HG03558 (cell line): Measurements from ENCODE around the gene MXRA7.
"Not testable (repeated sequence)": the region's sequence is repeated elsewhere in the genome, so short reads cannot be mapped to it uniquely, and the experiment has no call there.

Experiments
- ATAC-seq: cut with Tn5 transposase; IDR thresholded peaks from one replicate; pipeline ENCODE4 v1.9.1; 2021; ENCODE audit warnings: moderate number of reproducible peaks; ENCODE audit not compliant: unreplicated experiment; ENCODE audit errors: extremely low read depth

MXRA7 gene, protein sequence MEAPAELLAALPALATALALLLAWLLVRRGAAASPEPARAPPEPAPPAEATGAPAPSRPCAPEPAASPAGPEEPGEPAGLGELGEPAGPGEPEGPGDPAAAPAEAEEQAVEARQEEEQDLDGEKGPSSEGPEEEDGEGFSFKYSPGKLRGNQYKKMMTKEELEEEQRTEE

DNA sequence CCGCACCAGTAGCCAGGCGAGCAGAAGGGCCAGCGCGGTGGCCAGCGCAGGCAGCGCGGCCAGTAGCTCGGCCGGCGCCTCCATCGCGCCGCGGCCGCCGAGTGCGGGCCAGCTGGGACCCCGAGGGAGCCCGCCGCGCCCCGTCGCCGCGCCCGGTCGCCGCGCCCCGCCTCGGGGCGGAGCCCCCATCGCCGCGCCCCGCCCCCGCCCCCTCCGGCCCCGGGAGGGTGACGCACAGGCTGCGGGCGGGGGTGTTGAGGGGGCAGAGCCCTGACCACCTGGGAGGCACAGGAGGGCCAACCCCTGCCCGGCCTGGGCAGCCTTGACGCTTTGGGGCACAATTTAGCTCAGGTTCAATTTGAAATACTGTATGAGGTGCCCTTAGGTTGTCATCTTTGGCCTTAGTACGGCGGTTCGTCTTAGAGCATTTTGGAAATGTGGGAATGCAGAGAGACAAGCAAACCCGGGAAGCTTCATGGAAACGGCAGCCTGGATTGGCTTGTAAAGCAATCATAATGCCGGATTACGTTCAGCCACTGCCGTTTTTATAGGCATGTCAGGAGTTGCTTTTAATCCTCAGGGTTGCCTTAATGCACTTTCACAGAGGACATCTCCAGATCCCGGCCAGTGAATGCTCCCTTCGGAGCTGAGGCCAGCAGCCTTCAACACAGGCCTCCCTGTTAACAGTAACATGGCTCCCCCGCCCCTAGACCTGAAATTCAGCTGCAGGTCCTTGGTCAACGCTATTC, at the start of gene MXRA7:
Gene MXRA7 (minus strand): TSS at position 103 of the 749 bp plus-strand sequence. CDS start 19 bp downstream, at position 84.
- no peak for ATAC-seq

DNA sequence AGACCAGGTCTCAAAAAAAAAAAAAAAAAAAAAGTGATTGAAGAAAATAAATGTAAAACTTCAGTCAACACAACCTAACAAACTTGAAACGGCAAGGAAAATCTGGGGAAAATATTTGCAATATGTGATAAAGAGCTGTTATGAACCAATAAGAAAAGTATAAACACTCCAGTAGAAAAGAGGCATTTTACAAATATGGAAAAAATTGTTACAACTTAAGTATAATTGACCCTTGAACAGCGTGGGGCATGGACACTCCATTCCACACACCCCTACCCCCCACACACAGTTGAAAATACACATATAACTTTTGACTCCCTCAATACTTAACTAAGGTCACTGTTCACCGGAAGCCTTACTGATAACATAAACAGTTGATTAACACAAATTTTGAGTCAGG, 47.8 kb upstream of the MXRA7 start:
- ATAC-seq: no peak

DNA sequence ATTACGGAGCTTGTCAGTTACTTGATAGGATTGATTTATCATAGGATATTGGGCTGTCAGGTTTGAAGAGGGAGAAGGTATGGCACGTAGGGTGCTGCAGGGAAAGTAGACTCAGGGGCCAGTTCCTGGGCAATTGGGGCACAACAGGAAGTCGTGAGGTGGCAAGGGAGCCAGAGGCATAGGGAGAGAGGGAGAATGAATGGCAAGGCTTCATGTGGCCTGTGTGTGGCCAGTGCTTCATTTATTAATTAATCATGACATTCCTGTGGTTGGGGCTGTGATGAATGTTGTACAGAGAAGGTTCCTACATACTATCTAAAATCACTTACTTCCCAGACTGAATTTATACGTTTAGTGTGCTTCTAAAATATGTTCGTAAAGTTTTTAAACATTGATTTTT, 46.5 kb upstream of the MXRA7 start:
- ATAC-seq: no peak

DNA sequence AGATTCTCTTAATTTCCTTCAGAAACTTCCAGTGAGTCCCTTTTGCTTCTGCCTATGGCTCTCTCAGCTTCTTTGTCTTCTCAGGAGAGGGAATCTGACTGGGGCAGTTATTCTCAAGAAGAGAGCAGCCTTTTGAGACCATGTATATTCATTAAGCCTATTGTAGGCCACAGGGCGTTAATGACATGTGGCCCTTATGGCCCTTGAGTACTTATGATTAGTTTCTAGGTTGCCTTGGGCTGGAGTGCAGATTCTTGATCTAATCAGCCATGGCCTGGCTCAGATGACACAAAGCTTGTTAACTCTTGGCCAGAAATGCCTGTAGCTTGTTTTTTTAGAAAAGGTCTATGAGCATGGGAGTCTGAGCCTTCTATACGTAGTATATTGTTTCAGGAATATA, 44.5 kb upstream of the MXRA7 start:
- no peak for ATAC-seq

DNA sequence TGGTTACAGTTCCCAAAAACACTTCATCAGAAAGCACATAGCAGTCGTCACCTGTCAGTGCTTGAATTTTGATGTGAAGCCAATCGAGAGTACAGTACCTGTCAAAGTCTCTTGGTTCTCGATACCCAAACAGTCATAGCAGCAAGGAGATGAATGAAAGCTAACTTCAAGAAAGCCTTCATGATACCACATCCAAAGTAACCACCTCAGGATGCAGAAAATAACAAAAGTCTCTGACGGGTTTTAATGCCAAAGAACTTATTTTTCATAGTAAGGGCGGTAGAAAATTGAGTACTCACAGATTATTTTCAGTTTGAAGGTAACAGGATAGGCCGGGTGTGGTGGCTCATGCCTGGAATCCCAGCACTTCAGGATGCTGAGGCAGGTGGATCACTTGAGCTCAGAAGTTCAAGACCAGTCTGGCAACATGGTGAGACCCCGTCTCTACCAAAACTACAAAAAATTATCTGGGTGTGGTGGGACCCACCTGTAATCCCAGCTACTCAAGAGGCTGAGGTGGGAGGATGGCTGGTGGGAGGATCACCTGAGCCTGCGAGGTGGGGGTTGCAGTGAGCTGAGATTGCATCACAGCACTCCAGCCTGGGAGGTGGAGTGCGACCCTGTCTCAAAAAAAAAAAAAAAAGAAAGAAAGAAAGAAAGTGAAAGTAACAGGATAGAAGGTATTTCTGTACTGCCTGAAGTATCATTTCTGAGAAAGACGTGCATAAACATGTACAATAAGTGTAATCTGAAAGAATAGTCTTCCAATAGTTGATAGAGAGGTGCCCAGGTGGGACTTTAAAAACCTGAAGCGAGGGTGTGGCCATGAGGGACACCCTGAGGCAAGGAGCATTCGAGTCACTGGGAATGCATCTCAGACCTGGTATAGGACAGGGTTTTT, 42.5 kb upstream of the MXRA7 start:
- no peak for ATAC-seq

DNA sequence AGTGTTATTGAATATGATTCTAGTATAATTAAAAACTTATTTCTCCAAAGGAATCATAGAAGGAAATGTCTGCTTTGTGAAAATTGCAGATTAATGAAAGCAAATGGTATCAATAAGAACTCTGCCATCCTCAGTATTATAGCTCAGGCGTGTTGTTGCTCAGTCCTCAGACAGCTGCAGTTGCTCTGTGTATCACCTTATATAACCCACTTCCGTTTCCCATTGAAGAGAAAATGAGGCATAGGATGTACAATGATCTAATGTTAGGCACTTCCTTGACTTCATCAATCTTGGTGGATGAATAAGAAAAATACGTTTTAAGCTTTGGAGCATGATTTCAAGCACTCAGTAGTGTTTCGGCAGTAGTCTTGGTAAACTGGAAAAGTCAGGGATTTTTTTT, 41.2 kb upstream of the MXRA7 start:
- no peak for ATAC-seq

DNA sequence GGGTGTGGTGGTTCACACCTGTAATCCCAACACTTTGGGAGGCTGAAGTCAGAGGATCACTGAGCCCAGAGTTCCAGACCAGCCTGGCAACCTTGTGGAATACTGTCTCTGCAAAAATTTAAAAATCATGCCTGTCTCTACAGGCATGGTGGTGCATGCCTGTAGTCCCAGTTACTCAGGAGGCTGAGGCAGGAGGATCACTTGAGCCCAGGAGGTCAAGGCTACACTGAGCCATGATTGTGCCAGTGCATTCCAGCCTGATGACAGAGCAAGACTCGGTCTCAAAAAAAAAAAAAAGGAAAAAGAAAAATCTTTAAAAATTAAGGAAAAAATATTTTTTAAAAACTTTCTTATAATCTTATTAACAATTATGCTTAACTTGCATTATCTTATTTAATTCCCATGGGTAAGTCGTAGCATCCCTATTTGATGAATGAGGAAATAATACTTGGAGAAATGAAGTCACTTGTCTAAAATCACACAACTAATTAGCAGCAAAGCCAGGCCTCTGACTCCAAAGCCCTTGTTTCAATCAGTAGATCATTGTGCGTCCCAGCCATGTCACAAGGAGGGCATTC, 40.7 kb upstream of the MXRA7 start:
- no peak for ATAC-seq

DNA sequence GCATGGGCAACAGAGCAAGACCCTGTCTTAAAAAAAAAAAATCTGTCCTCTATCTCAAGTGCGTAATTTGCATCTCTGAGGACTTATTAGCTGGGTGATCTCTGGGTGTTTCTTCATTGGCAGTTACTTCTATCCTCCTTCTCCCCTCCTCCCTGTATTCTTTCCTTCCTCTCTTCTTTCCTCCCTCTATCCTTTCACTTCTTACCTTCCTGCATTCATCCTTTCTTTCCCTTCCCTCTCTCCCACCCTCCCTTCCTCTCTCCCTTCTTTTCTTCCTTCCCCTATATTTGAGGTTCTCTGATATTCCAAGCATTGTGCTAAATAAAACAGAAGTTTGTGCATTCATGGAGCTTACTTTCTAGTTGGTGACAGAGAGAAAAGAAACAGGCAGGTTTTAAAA, 37.9 kb upstream of the MXRA7 start:
- ATAC-seq: no peak

DNA sequence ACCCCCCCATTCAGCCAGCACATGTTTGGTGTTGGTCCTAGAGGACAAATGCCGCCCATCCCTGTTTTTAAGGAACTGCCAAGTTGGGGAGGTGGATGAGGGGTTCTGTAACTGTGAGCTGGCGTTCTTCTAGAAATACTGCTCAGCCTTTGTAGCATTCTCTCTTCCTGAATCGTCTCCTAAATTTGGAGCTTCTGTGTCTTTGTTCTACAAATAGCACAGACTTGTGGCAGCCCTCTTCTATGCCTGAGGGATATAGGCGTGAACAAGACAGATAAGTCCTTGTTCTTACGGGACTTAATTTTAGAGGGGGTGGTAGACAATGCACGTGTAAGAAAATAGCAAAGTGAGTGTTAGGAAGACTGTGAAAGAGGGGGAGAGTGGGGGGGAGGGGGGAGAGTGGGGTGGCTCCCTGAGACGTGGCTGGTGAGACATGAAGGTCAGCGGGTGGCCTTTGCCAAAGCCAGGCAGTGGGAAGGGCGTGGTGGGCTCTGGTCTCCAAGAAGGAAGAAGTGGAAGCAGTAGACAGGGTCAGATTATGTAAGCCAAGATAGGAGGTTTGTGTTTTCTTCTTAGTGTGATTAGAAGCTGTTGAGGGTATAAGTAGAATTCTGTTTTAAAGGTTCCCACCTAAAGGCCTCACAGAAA, 37.1 kb upstream of the MXRA7 start:
- ATAC-seq: no peak

DNA sequence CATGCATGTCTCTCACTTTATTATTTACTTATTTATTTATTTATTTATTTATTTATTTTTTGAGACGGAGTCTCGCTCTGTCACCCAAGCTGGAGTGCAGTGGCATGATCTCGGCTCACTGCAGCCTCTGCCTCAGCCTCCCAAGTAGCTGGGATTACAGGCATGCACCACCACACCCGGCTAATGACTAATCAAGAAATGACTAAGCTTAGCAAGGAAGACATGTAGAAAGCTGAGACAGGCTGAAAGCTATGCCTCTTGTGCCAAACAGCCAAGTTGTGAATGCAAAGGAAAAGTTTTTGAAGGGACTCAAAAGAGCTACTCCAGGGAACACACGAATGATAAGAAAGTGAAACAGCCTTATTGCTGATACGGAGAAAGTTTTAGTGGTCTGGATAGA, 35.0 kb upstream of the MXRA7 start:
- not testable (repeated sequence) for ATAC-seq

DNA sequence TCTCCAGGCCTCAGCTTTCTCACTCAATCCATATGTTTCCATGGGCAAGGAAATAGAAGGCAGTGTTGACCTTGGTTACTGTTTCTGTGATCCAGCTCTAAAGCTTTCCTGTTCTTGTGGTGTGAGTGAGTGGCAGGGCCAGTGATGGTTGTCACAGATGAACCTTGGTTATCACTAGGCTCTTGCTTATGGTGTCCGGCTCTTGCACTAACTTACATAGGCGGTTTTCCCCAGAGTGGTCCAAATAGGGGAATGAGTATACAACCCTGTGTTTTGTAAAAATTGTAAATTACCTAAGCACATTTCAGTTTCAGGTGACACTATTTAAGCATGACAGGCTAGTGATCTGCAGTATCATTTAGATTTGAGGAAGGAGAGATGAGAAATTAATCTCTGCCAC, 34.0 kb upstream of the MXRA7 start:
- no peak for ATAC-seq

DNA sequence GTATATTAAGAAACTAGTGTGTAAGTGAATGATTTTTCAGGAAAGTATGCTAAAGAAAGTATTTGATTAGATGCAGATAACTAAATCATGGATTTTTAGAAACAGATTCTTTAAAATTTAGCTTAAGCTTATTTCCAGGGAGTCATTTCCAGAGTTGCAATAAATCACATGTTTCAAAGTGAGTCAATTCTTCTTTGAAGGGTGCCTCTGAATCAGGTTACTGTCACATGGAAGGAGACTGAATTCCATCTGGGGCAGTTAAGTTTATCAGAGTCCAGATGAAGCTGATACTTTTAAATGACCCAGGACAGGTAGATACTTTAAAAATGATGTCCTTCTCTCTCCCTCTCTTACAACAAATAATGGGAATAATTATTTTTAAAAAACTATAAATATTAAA, 32.2 kb upstream of the MXRA7 start:
- ATAC-seq: no peak

DNA sequence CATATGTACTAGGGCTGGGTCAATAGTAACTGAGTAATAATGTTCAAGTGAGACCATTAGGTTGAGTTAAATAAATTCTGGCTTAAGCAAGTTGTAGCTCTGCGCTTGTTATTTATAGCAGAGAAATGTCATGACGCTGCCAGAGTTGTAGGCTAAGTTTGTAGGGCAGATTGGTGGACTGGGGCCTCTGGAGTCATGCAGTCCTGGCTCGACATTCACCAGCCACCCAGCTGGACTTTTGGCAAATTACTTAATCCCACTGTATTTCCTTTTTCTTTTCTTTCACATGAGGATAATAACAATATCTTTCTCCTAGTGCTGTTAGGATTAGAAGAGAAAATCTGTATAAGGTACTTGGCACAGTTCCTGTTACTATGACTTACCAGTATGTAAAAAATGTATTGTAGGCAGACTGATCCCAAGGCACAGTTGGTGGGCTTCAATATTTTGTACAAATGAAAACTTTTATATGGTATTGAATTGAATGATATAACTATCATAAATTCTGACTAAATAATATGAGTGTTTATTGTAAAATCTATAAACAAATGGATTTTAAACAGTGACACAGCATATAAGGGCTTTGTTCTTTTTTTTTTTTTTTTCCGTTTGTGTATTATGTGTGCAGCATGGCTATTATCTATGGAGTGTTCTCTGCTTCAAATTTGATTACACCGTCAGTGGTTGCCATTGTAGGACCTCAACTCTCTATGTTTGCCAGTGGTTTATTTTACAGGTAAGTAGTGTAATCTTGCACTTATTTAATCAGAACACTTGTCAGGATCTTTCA, 29.8 kb upstream of the MXRA7 start:
- no peak for ATAC-seq

DNA sequence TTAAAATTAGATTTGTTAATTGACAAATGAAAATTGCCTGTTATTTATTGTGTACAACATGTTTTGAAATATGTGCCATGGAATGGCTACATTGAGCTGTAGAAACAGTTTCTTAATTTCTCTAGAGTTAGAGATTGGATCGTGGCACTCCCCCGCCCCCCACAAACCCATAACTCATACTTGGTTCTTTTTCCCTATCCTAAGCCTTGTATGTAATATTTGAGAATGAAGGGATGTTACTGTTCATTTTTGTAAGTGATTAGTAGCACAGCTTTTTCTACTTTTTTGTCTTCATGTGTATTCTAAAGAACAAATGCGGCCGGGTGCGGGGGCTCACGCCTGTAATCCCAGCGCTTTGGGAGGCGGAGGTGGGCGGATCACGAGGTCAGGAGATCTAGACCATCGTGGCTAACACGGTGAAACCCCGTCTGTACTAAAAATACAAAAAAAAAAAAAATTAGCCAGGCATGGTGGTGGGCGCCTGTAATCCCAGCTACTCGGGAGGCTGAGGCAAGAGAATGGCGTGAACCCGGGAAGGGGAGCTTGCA, 28.9 kb upstream of the MXRA7 start:
- ATAC-seq: not testable (repeated sequence)

DNA sequence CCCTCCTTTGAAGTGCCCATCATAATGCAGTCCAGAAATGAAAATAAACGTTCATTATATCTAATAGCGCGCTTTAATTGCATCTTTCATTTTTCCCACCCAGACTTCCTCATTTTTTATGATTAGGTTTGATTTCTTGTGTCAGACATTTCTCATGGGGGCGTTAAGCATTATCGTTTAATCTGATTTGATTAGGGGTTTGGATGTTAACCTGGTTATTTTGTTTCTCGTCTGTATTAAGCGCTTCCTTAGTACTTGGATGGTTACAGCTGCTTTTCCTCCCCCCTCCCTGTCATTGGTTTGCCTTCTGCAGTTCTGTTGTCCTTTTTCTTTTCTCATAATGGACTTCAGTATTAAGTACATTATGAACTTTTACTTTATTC, 27.7 kb upstream of the MXRA7 start:
- ATAC-seq: no peak

DNA sequence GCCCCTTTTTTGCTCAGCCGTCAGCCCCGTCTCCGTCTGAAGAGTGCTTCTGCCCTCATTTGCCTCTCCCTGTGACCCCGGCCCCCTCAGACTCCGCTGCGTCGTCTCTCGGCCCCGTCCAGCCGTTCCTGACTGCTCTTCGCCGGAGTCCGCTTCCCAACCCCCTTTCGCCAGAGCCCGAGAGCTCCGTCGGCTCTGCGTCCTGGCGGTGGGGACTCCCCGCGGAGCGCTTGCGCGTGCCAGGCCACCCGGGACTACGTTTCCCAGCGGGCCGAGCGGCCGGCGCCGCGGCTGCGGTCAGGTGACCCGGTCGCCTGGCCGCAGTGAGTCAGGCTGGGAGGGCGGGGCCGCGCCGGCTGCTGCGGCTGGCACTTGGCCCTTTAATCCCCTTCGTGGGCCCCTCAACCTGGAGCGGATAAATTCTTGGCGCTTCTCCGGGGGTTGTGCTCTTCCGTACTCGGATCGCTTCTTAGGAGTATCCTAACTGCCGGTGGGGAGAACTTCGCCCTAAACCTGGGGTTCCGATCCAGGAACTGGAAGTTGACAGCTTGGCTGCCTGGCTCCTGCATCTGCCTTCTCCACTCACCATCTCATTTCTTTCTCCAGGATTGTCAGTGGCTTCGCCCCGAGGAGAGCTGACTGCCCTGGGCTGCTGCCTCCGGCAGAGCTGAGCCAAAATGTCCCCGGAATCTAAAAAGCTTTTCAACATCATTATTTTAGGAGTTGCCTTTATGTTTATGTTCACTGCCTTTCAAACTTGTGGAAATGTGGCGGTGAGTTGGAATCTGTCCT, 27.1 kb upstream of the MXRA7 start, which contains the start of gene MFSD11:
Gene MFSD11 (plus strand): TSS at position 444 of the 792 bp plus-strand sequence. CDS start 234 bp downstream, at position 678.
- ATAC-seq: peak; percentile 22

DNA sequence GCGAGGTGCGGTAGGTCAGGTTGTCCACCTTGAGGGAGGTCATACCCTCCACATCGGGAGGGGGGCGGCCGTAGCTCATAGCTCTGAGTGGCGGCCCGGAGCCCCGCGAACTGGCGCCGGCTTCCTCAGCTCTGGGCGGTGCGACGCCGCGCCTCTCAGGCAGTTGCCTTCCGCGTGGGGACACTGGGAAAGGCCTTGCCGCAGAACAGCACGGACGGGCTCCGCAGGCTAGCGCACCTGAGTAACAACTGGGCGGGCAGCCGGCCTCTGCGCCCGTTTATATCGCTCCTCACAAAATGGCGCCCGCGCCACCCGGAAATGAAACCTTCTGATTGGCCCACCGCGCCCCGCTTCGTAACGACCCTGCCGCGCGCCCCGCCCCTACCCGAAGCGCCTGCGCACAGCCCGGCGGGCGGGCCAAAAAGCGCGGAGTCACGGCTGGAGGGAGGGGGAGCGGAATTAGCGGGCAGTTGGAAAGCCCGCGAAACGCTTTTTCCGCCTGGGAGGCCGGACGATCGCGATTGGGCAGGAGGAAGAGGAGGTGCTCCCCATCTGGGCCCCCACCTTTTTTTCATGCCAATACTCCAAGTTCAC, 26.4 kb upstream of the MXRA7 start, which contains the start of gene SRSF2:
Gene SRSF2 (minus strand): TSS at position 250 of the 594 bp plus-strand sequence. CDS start 171 bp downstream, at position 79.
- ATAC-seq: peak; percentile 46
